GM21786 (cell line): ENCODE results near the gene SLC35E3.
A peak's percentile ranks its signal among the peaks of the same experiment; 100 is the strongest.
"Not testable (repeated sequence)": the region's sequence is repeated elsewhere in the genome, so short reads cannot be mapped to it uniquely, and the experiment has no call there.

Experiments used
- ATAC-seq: cut with Tn5 transposase; IDR thresholded peaks from one replicate; pipeline ENCODE4 v1.9.1; 2021; ENCODE audit not compliant: unreplicated experiment

SLC35E3 gene

GRCh38 chr12:68793975-68794652 is 48.1 kb downstream of the SLC35E3 start:
- no peak for ATAC-seq

- ATAC-seq: no peak
Observed at GRCh38 chr12:68794653-68795251, 48.8 kb downstream of the SLC35E3 start.

GRCh38 chr12:68796399-68796798 is 50.4 kb downstream of the SLC35E3 start:
- ATAC-seq: no peak

- ATAC-seq: no peak
Observed at GRCh38 chr12:68798882-68799234, 52.9 kb downstream of the SLC35E3 start.

GRCh38 chr12:68800294-68800693 is 54.3 kb downstream of the SLC35E3 start:
- no peak for ATAC-seq

- ATAC-seq: not testable (repeated sequence)
Observed at GRCh38 chr12:68801124-68801523, 55.1 kb downstream of the SLC35E3 start.

- ATAC-seq: peak; percentile 29
Observed at GRCh38 chr12:68802372-68802745, 56.4 kb downstream of the SLC35E3 start.

- not testable (repeated sequence) for ATAC-seq
Observed at GRCh38 chr12:68802911-68803651, 57.1 kb downstream of the SLC35E3 start.

- ATAC-seq: no peak
Observed at GRCh38 chr12:68803948-68804656, 58.1 kb downstream of the SLC35E3 start.

GRCh38 chr12:68804657-68805591 is 58.9 kb downstream of the SLC35E3 start:
- no peak for ATAC-seq

GRCh38 chr12:68805592-68806120 is 59.7 kb downstream of the SLC35E3 start:
- no peak for ATAC-seq

- ATAC-seq: no peak
Observed at GRCh38 chr12:68806488-68807237, 60.7 kb downstream of the SLC35E3 start.

GRCh38 chr12:68807274-68807575 is 61.2 kb downstream of the SLC35E3 start:
- ATAC-seq: not testable (repeated sequence)

GRCh38 chr12:68807576-68808387 is 61.8 kb downstream of the SLC35E3 start, which contains the start of gene MDM2:
Gene MDM2 (plus strand): TSS chr12:68808177. CDS start chr12:68808478, 301 bp downstream.
- ATAC-seq: peak; percentile 65

- ATAC-seq: peak; percentile 55
Observed at GRCh38 chr12:68808388-68809189, 62.6 kb downstream of the SLC35E3 start.

- ATAC-seq: no peak
Observed at GRCh38 chr12:68809190-68810026, 63.4 kb downstream of the SLC35E3 start.

- not testable (repeated sequence) for ATAC-seq
Observed at GRCh38 chr12:68810027-68810389, 64.0 kb downstream of the SLC35E3 start.
